Measurements from ENCODE around the gene ATIC.

ATIC gene

GRCh38 chr2:215399067-215399716 is 87.3 kb downstream of the ATIC start:
- no peak for DNase-seq (ENCODE audit: low spot score)
